GM12864 (cell line): Measurements from ENCODE around the gene CLEC14A.

Source experiments
- DNase-seq: peaks from one replicate; pipeline ENCODE4 v3.0.0-alpha.2; 2011; ENCODE audit warnings: low read depth
- H3K4me3 ChIP-seq: 2 replicates; pipeline ENCODE4 v1.5.1; 2011; ENCODE audit warnings: mild to moderate bottlenecking, low read depth, low read length, control low read depth
- CTCF ChIP-seq: IDR thresholded peaks from 2 replicates; pipeline ENCODE4 v1.5.1; 2011; ENCODE audit warnings: low read depth, mild to moderate bottlenecking, moderate library complexity, low read length, control low read depth, inconsistent platforms; ENCODE audit errors: missing control alignments

Gene CLEC14A

GRCh38 chr14:38255673-38256532 is at the start of gene CLEC14A:
Gene CLEC14A, minus strand, starts transcription at chr14:38256093. Its CDS starts 71 bp downstream, at chr14:38256022.
- no peak within 1 kb of the TSS for H3K4me3 ChIP-seq
- DNase-seq, result no peak
- TF ChIP-seq CTCF, result no peak

- H3K4me3 ChIP-seq, result no peak overlapping the region
- TF ChIP-seq CTCF, result no peak
Observed at GRCh38 chr14:38302966-38303365, 47.1 kb upstream of the CLEC14A start.

GRCh38 chr14:38302034-38302433 is 46.1 kb upstream of the CLEC14A start:
- TF ChIP-seq CTCF, result no peak

More at GRCh38 chr14:38302966-38303365, 47.1 kb upstream of the CLEC14A start:
- DNase-seq, result no peak

GRCh38 chr14:38297681-38298080 is 41.8 kb upstream of the CLEC14A start:
- no peak for DNase-seq
- no peak overlapping the region for H3K4me3 ChIP-seq
- TF ChIP-seq CTCF, result no peak

More at GRCh38 chr14:38302034-38302433, 46.1 kb upstream of the CLEC14A start:
- H3K4me3 ChIP-seq, result no peak overlapping the region
- no peak for DNase-seq

- no peak overlapping the region for H3K4me3 ChIP-seq
- no peak for TF ChIP-seq CTCF
- no peak for DNase-seq
Observed at GRCh38 chr14:38291681-38292467, 36.0 kb upstream of the CLEC14A start.

- no peak for TF ChIP-seq CTCF
- H3K4me3 ChIP-seq, result no peak overlapping the region
- DNase-seq, result no peak
Observed at GRCh38 chr14:38290601-38291188, 34.8 kb upstream of the CLEC14A start.
